Activated CD4-positive, alpha-beta T cell treated with anti-CD3 and anti-CD28 coated beads, Interleukin-2, amount 10 ng/mL, durations not matched to agents 24 days and 14 days (primary cell): ENCODE measurements around the gene AQP6. TPM values are rescaled to one million over a fixed set of nuclear protein-coding genes. Genes with fewer than 3 reads are reported as not detected.
"Not testable (repeated sequence)": the region's sequence is repeated elsewhere in the genome, so short reads cannot be mapped to it uniquely, and the experiment has no call there.

Experiments used
- DNase-seq: peaks from one replicate; pipeline ENCODE4 v3.0.0; 2022
- H3K27ac Mint-ChIP-seq: one replicate; pipeline ENCODE4 v1.8.0; 2022; ENCODE audit warnings: mild to moderate bottlenecking, mixed read lengths
- H3K27me3 Mint-ChIP-seq: one replicate; pipeline ENCODE4 v1.8.0; 2022; ENCODE audit warnings: mixed read lengths
- H3K36me3 Mint-ChIP-seq: one replicate; pipeline ENCODE4 v1.8.0; 2022; ENCODE audit warnings: low read depth, mild to moderate bottlenecking, mixed read lengths
- H3K4me1 Mint-ChIP-seq: one replicate; pipeline ENCODE4 v1.8.0; 2021; ENCODE audit warnings: mixed read lengths
- H3K4me3 Mint-ChIP-seq: one replicate; pipeline ENCODE4 v1.8.0; 2022; ENCODE audit warnings: mild to moderate bottlenecking, moderate library complexity, mixed read lengths
- H3K9me3 Mint-ChIP-seq: one replicate; pipeline ENCODE4 v1.8.0; 2021; ENCODE audit warnings: mixed read lengths
- intact Hi-C: fragments of 100-400 bp; cut with micrococcal nuclease; formaldehyde crosslinking; loops from one replicate; pipeline ENCODE4 v1.15.1; 2023
- total RNA-seq: library from RNA; stranded (reverse); gene quantifications from 2 replicates; pipeline ENCODE4 v1.2.3, GENCODE V29; 2022

Gene AQP6
- total RNA-seq, 1 donor from 2014 or later, result not detected

GRCh38 chr12:49979016-49979586 is 6.4 kb downstream of the AQP6 start:
- no peak overlapping the region for H3K4me3 Mint-ChIP-seq
- no peak overlapping the region for H3K27ac Mint-ChIP-seq
- H3K9me3 Mint-ChIP-seq, result no peaks in the 10 kb centered on the region
- H3K4me1 Mint-ChIP-seq, result peaks cover 2% of the 10 kb centered on the region
- DNase-seq, result no peak
- H3K36me3 Mint-ChIP-seq, result no peaks in the 10 kb centered on the region
- no peaks in the 10 kb centered on the region for H3K27me3 Mint-ChIP-seq
- intact Hi-C loops, result no loop called here

- H3K36me3 Mint-ChIP-seq, result peaks cover 5% of the 10 kb centered on the region
- no peak overlapping the region for H3K27ac Mint-ChIP-seq
- H3K27me3 Mint-ChIP-seq, result no peaks in the 10 kb centered on the region
- H3K4me1 Mint-ChIP-seq, result peaks cover 2% of the 10 kb centered on the region
- intact Hi-C loops, result no loop called here
- H3K4me3 Mint-ChIP-seq, result no peak overlapping the region
- H3K9me3 Mint-ChIP-seq, result no peaks in the 10 kb centered on the region
- no peak for DNase-seq
Measured at GRCh38 chr12:49979791-49980190, 7.0 kb downstream of the AQP6 start.

GRCh38 chr12:49980501-49981349 is 8.0 kb downstream of the AQP6 start:
- DNase-seq, result no peak
- Mint-ChIP-seq H3K27ac (no peak overlapping the region), H3K27me3 (no peaks in the 10 kb centered on the region), H3K4me1 (peaks cover 2% of the 10 kb centered on the region), H3K36me3 (peaks cover 6% of the 10 kb centered on the region), H3K4me3 (no peak overlapping the region), H3K9me3 (no peaks in the 10 kb centered on the region)
- intact Hi-C loops, result no loop called here

- Mint-ChIP-seq H3K4me3 (no peak overlapping the region), H3K27ac (no peak overlapping the region), H3K4me1 (peaks cover 6% of the 10 kb centered on the region), H3K27me3 (no peaks in the 10 kb centered on the region), H3K36me3 (peaks cover 14% of the 10 kb centered on the region), H3K9me3 (no peaks in the 10 kb centered on the region)
- intact Hi-C loops, result no loop called here
- no peak for DNase-seq
Measured at GRCh38 chr12:49982246-49983087, 9.7 kb downstream of the AQP6 start.

- Mint-ChIP-seq H3K27ac (no peak overlapping the region), H3K4me1 (peaks cover 6% of the 10 kb centered on the region), H3K4me3 (no peak overlapping the region), H3K9me3 (no peaks in the 10 kb centered on the region), H3K27me3 (no peaks in the 10 kb centered on the region), H3K36me3 (peaks cover 28% of the 10 kb centered on the region)
- intact Hi-C loops, result no loop called here
- DNase-seq, result no peak
Measured at GRCh38 chr12:49983892-49984291, 11.1 kb downstream of the AQP6 start.

GRCh38 chr12:49984476-49985359 is 12.0 kb downstream of the AQP6 start:
- no peaks in the 10 kb centered on the region for H3K27me3 Mint-ChIP-seq
- peaks cover 6% of the 10 kb centered on the region for H3K4me1 Mint-ChIP-seq
- no peak overlapping the region for H3K4me3 Mint-ChIP-seq
- intact Hi-C loops, result no loop called here
- no peaks in the 10 kb centered on the region for H3K9me3 Mint-ChIP-seq
- no peak overlapping the region for H3K27ac Mint-ChIP-seq
- peaks cover 34% of the 10 kb centered on the region for H3K36me3 Mint-ChIP-seq
- DNase-seq, result no peak

- no peaks in the 10 kb centered on the region for H3K9me3 Mint-ChIP-seq
- H3K27ac Mint-ChIP-seq, result peak overlapping the region; percentile 43
- DNase-seq, result no peak
- intact Hi-C loops, result no loop called here
- H3K4me3 Mint-ChIP-seq, result no peak overlapping the region
- H3K36me3 Mint-ChIP-seq, result peaks cover 42% of the 10 kb centered on the region
- peaks cover 6% of the 10 kb centered on the region for H3K4me1 Mint-ChIP-seq
- H3K27me3 Mint-ChIP-seq, result no peaks in the 10 kb centered on the region
Measured at GRCh38 chr12:49985981-49986380, 13.2 kb downstream of the AQP6 start.

- H3K27me3 Mint-ChIP-seq, intact Hi-C loops: not testable (repeated sequence)
- H3K36me3 Mint-ChIP-seq, result peaks cover 43% of the 10 kb centered on the region
Measured at GRCh38 chr12:49986476-49986875, 13.7 kb downstream of the AQP6 start.

GRCh38 chr12:49987625-49988303 is 15.0 kb downstream of the AQP6 start:
- H3K27ac Mint-ChIP-seq, result peak overlapping the region; percentile 36
- no peak overlapping the region for H3K4me3 Mint-ChIP-seq
- no peaks in the 10 kb centered on the region for H3K27me3 Mint-ChIP-seq
- no peak for DNase-seq
- H3K4me1 Mint-ChIP-seq, result peaks cover 6% of the 10 kb centered on the region
- no peaks in the 10 kb centered on the region for H3K9me3 Mint-ChIP-seq
- intact Hi-C loops, result no loop called here
- H3K36me3 Mint-ChIP-seq, result peaks cover 54% of the 10 kb centered on the region

More at GRCh38 chr12:49986476-49986875, 13.7 kb downstream of the AQP6 start:
- not testable (repeated sequence) for H3K4me1 Mint-ChIP-seq, H3K9me3 Mint-ChIP-seq, DNase-seq, H3K4me3 Mint-ChIP-seq, H3K27ac Mint-ChIP-seq

GRCh38 chr12:49989400-49989799 is 16.7 kb downstream of the AQP6 start:
- H3K36me3 Mint-ChIP-seq, result peaks cover 64% of the 10 kb centered on the region
- DNase-seq, H3K27ac Mint-ChIP-seq, H3K9me3 Mint-ChIP-seq, intact Hi-C loops, H3K4me1 Mint-ChIP-seq, H3K27me3 Mint-ChIP-seq, H3K4me3 Mint-ChIP-seq: not testable (repeated sequence)

GRCh38 chr12:49990273-49990672 is 17.5 kb downstream of the AQP6 start:
- Mint-ChIP-seq H3K27ac (no peak overlapping the region), H3K9me3 (no peaks in the 10 kb centered on the region), H3K27me3 (no peaks in the 10 kb centered on the region), H3K4me1 (peaks cover 4% of the 10 kb centered on the region), H3K4me3 (no peak overlapping the region), H3K36me3 (peaks cover 66% of the 10 kb centered on the region)
- no peak for DNase-seq
- intact Hi-C loops, result no loop called here

GRCh38 chr12:49998453-49998852 is 25.7 kb downstream of the AQP6 start:
- H3K4me1 Mint-ChIP-seq, result no peaks in the 10 kb centered on the region
- no peak overlapping the region for H3K4me3 Mint-ChIP-seq
- no peaks in the 10 kb centered on the region for H3K27me3 Mint-ChIP-seq
- peaks cover 48% of the 10 kb centered on the region for H3K36me3 Mint-ChIP-seq
- no peaks in the 10 kb centered on the region for H3K9me3 Mint-ChIP-seq
- intact Hi-C loops, result no loop called here
- no peak overlapping the region for H3K27ac Mint-ChIP-seq
- DNase-seq, result no peak

- no peaks in the 10 kb centered on the region for H3K9me3 Mint-ChIP-seq
- DNase-seq, result no peak
- intact Hi-C loops, result no loop called here
Measured at GRCh38 chr12:50003595-50003994, 30.8 kb downstream of the AQP6 start.

More at GRCh38 chr12:50003595-50003994, 30.8 kb downstream of the AQP6 start:
- Mint-ChIP-seq H3K36me3 (peaks cover 50% of the 10 kb centered on the region), H3K4me3 (no peak overlapping the region), H3K4me1 (peaks cover 14% of the 10 kb centered on the region), H3K27me3 (no peaks in the 10 kb centered on the region), H3K27ac (no peak overlapping the region)
